H1 (cell line): ENCODE data around the gene RRAD. TPM values are rescaled to one million over a fixed set of nuclear protein-coding genes. Genes with fewer than 3 reads are reported as not detected.

Source experiments
- CTCF ChIA-PET: fragments of 300-600 bp; sonication (Branson Sonifier 250); formaldehyde crosslinking; loops from one replicate; lab custom pipeline; 2021; ENCODE audit not compliant: partially characterized antibody; lab: Charles Lee
- POLR2A ChIA-PET: fragments of 300-600 bp; sonication (Branson Sonifier 250); formaldehyde crosslinking; loops from one replicate; lab custom pipeline; 2021; ENCODE audit warnings: inconsistent platforms; ENCODE audit not compliant: partially characterized antibody; lab: Charles Lee
- DNase-seq, 2 experiments: peaks; one replicate each; pipeline versions ENCODE4 v3.0.0 to v3.0.0-alpha.2; 2010 to 2022; ENCODE audit warnings: low spot score in 2 of 2, low read depth in 1 of 2, mixed read lengths in 1 of 2
- FAIRE-seq: peaks from 2 replicates; lab custom pipeline; 2011; peaks lifted over from hg19 to GRCh38; lab: Jason Lieb, UNC
- H2AFZ ChIP-seq: 2 replicates; pipeline ENCODE4 v1.8.1; 2012; ENCODE audit warnings: low read length, inconsistent platforms
- H2AK5ac ChIP-seq: 2 replicates; pipeline ENCODE4 v1.6.1; 2013; ENCODE audit warnings: low read depth, low read length
- H2BK120ac ChIP-seq: replicated peaks from 2 replicates; pipeline ENCODE3; 2013; ENCODE audit warnings: low read depth, low read length, inconsistent platforms
- H2BK12ac ChIP-seq: 2 replicates; pipeline ENCODE4 v1.6.1; 2013; ENCODE audit warnings: low read depth, low read length
- H2BK15ac ChIP-seq: 2 replicates; pipeline ENCODE4 v1.6.1; 2013; ENCODE audit warnings: low read length
- H2BK20ac ChIP-seq: 2 replicates; pipeline ENCODE4 v1.6.1; 2013; ENCODE audit warnings: low read length
- H2BK5ac ChIP-seq: 2 replicates; pipeline ENCODE4 v1.6.1; 2013; ENCODE audit warnings: low read depth, low read length
- H3K14ac ChIP-seq: 2 replicates; pipeline ENCODE4 v1.6.1; 2013; ENCODE audit warnings: inconsistent platforms; ENCODE audit not compliant: insufficient read length
- H3K18ac ChIP-seq: 2 replicates; pipeline ENCODE4 v1.6.1; 2013; ENCODE audit warnings: low read length; ENCODE audit errors: extremely low read depth
- H3K23ac ChIP-seq: 2 replicates; pipeline ENCODE4 v1.6.1; 2013; ENCODE audit warnings: inconsistent platforms; ENCODE audit not compliant: insufficient read length
- H3K23me2 ChIP-seq: 2 replicates; pipeline ENCODE4 v1.6.1; 2013; ENCODE audit warnings: low read depth, low read length
- H3K27ac ChIP-seq: 2 replicates; pipeline ENCODE4 v1.6.1; 2011; ENCODE audit warnings: low read depth, low read length, inconsistent platforms
- H3K27me3 ChIP-seq, 4 experiments: replicated peaks in 1 of 4; 1 replicate in 1 of 4; 2 replicates in 3 of 4; pipeline versions ENCODE4 v1.6.1 to v1.8.1; 2011 to 2013; ENCODE audit warnings: low read length in 3 of 4, mild to moderate bottlenecking in 3 of 4, inconsistent platforms in 2 of 4, mixed read lengths in 2 of 4, moderate library complexity in 1 of 4; ENCODE audit not compliant: control insufficient read depth in 3 of 4, insufficient read depth in 3 of 4; ENCODE audit errors: extremely low read depth in 1 of 4
- H3K36me3 ChIP-seq, 4 experiments: 2 replicates each; pipeline versions ENCODE4 v1.6.1 to v1.8.1; 2011 to 2013; ENCODE audit warnings: mild to moderate bottlenecking in 4 of 4, low read length in 3 of 4, moderate library complexity in 2 of 4, control low read depth in 1 of 4, inconsistent platforms in 1 of 4; ENCODE audit not compliant: insufficient read depth in 4 of 4, control insufficient read depth in 2 of 4
- H3K4ac ChIP-seq: replicated peaks from 2 replicates; pipeline ENCODE3; 2013; ENCODE audit warnings: low read length, low read depth, mixed read lengths, inconsistent platforms; ENCODE audit not compliant: insufficient read length
- H3K4me1 ChIP-seq, 4 experiments: replicated peaks in 1 of 4; 1 replicate in 1 of 4; 2 replicates in 3 of 4; pipeline versions ENCODE4 v1.6.1 to v1.8.1; 2011 to 2013; ENCODE audit warnings: low read length in 3 of 4, inconsistent platforms in 2 of 4, mixed read lengths in 1 of 4; ENCODE audit not compliant: insufficient read depth in 4 of 4, control insufficient read depth in 3 of 4
- H3K4me2 ChIP-seq, 2 experiments: 2 replicates each; pipeline versions ENCODE4 v1.6.1 to v1.8.1; 2011 to 2013; ENCODE audit warnings: low read depth in 2 of 2, low read length in 2 of 2, control low read depth in 1 of 2, inconsistent platforms in 1 of 2, mild to moderate bottlenecking in 1 of 2; ENCODE audit not compliant: insufficient read depth in 1 of 2
- H3K4me3 ChIP-seq, 4 experiments: fragments of 200-600, 300-600 bp in 1 of 4; sonication (generic), shearing (Covaris generic), sonication (Bioruptor Twin) in 1 of 4; 2 replicates each; pipeline versions ENCODE4 v1.5.1 to v1.8.1; 2011 to 2016; ENCODE audit warnings: low read length in 4 of 4, low read depth in 3 of 4, control low read depth in 2 of 4, inconsistent platforms in 2 of 4, mild to moderate bottlenecking in 2 of 4, mixed read lengths in 1 of 4, moderate library complexity in 1 of 4; ENCODE audit not compliant: insufficient read depth in 2 of 4; ENCODE audit errors: extremely low read depth in 1 of 4
- H3K56ac ChIP-seq: replicated peaks from 2 replicates; pipeline ENCODE3; 2013; ENCODE audit warnings: low read depth, mild to moderate bottlenecking, mixed read lengths, low read length, inconsistent platforms; ENCODE audit not compliant: insufficient read length
- H3K79me1 ChIP-seq: 2 replicates; pipeline ENCODE4 v1.6.1; 2013; ENCODE audit warnings: low read depth, low read length, control low read depth
- H3K79me2 ChIP-seq, 2 experiments: 2 replicates each; pipeline versions ENCODE4 v1.6.1 to v1.8.1; 2012 to 2013; ENCODE audit warnings: low read length in 2 of 2, mild to moderate bottlenecking in 2 of 2, inconsistent platforms in 1 of 2; ENCODE audit not compliant: insufficient read depth in 2 of 2, control insufficient read depth in 1 of 2
- H3K9ac ChIP-seq, 4 experiments: replicated peaks in 1 of 4; 1 replicate in 1 of 4; 2 replicates in 3 of 4; pipeline versions ENCODE4 v1.6.1 to v1.8.1; 2011 to 2013; ENCODE audit warnings: low read depth in 3 of 4, low read length in 3 of 4, control low read depth in 2 of 4, mild to moderate bottlenecking in 2 of 4, moderate library complexity in 2 of 4, inconsistent platforms in 1 of 4; ENCODE audit errors: extremely low read depth in 1 of 4
- H3K9me3 ChIP-seq, 2 experiments: 2 replicates each; pipeline versions ENCODE4 v1.6.1 to v1.8.1; 2012 to 2013; ENCODE audit warnings: mild to moderate bottlenecking in 2 of 2, moderate library complexity in 2 of 2, control low read depth in 1 of 2, inconsistent platforms in 1 of 2, low read depth in 1 of 2, low read length in 1 of 2, mixed read lengths in 1 of 2; ENCODE audit not compliant: insufficient read depth in 2 of 2
- H4K20me1 ChIP-seq, 2 experiments: replicated peaks in 1 of 2; 2 replicates each; pipeline versions ENCODE3 to v1.8.1; 2011 to 2013; ENCODE audit warnings: inconsistent platforms in 2 of 2, low read length in 2 of 2, mild to moderate bottlenecking in 1 of 2; ENCODE audit not compliant: insufficient read depth in 2 of 2, control insufficient read depth in 1 of 2
- H4K5ac ChIP-seq: 2 replicates; pipeline ENCODE4 v1.6.1; 2013; ENCODE audit warnings: low read length, low read depth, mixed read lengths, inconsistent platforms; ENCODE audit not compliant: insufficient read length
- H4K8ac ChIP-seq: 2 replicates; pipeline ENCODE4 v1.8.0; 2013; ENCODE audit warnings: mild to moderate bottlenecking, moderate library complexity, low read length, inconsistent platforms; ENCODE audit not compliant: insufficient read depth; ENCODE audit errors: extremely low read depth
- H4K91ac ChIP-seq: replicated peaks from 2 replicates; pipeline ENCODE3; 2013; ENCODE audit warnings: low read length, mixed read lengths, inconsistent platforms; ENCODE audit not compliant: insufficient read length
- CHD1 ChIP-seq: IDR thresholded peaks from 2 replicates; pipeline ENCODE4 v1.6.1; 2012; ENCODE audit warnings: low read depth, low read length, improper control_type of control experiment
- CTBP2 ChIP-seq: IDR thresholded peaks from 2 replicates; pipeline ENCODE4 v1.7.0; 2011; ENCODE audit warnings: borderline replicate concordance, mild to moderate bottlenecking, moderate library complexity, mixed read lengths, low read length; ENCODE audit not compliant: insufficient read depth, insufficient read length
- KDM5A ChIP-seq: fragments of 200-600 bp; IDR thresholded peaks from 2 replicates; pipeline ENCODE4 v1.7.1; 2012; ENCODE audit warnings: mild to moderate bottlenecking, low read length, inconsistent platforms, mixed read lengths
- NANOG ChIP-seq: IDR thresholded peaks from 2 replicates; pipeline ENCODE4 v1.6.1; 2011; ENCODE audit warnings: low read length, low read depth, mild to moderate bottlenecking, inconsistent platforms; ENCODE audit not compliant: insufficient read depth, poor library complexity, severe bottlenecking
- WGBS, 2 experiments: shearing (Covaris generic) in 1 of 2; methylation state at CpG; one replicate each; pipeline versions ENCODE4 v1.1.6 to v1.1.7; 2013 to 2015; ENCODE audit warnings: low lambda C conversion rate in 2 of 2, mixed read lengths in 2 of 2, inconsistent platforms in 1 of 2, low coverage in 1 of 2, missing lambda C conversion rate in 1 of 2; ENCODE audit not compliant: insufficient replicate concordance in 2 of 2, insufficient coverage in 1 of 2, insufficient read length in 1 of 2; ENCODE audit errors: extremely low coverage in 1 of 2, missing lambda C conversion rate in 1 of 2; 5-methylcytosine and 5-hydroxymethylcytosine counted together
- polyA plus RNA-seq, 7 experiments: library from polyadenylated mRNA; depleted of rRNA in 3 of 7; stranded (reverse) in 5 of 7; unstranded in 2 of 7; fragments of >200 nt in 5 of 7; fragments of 200-250 nt in 2 of 7; gene quantifications; 1 replicate in 5 of 7; 2 replicates in 1 of 7; 4 replicates in 1 of 7; pipeline versions ENCODE4 v1.2.1 to v1.2.3, GENCODE V29; 2011 to 2013; ENCODE audit warnings: missing spikeins in 2 of 7, mixed read lengths in 2 of 7
- total RNA-seq: library from RNA; stranded (reverse); fragmentation: NEBNext Ultra II Directional; extraction: Animal tissue kit (Norgen Biotek cat#: 25700); gene quantifications from 2 replicates; pipeline ENCODE4 v1.2.1, GENCODE V29; 2021

RRAD gene
- total and polyA plus RNA-seq, 2 of the 8 experiments (the other 6 are each of a cell fraction or from before 2014, with no cell fraction given) = 0.17 TPM; not detected in 1

DNA sequence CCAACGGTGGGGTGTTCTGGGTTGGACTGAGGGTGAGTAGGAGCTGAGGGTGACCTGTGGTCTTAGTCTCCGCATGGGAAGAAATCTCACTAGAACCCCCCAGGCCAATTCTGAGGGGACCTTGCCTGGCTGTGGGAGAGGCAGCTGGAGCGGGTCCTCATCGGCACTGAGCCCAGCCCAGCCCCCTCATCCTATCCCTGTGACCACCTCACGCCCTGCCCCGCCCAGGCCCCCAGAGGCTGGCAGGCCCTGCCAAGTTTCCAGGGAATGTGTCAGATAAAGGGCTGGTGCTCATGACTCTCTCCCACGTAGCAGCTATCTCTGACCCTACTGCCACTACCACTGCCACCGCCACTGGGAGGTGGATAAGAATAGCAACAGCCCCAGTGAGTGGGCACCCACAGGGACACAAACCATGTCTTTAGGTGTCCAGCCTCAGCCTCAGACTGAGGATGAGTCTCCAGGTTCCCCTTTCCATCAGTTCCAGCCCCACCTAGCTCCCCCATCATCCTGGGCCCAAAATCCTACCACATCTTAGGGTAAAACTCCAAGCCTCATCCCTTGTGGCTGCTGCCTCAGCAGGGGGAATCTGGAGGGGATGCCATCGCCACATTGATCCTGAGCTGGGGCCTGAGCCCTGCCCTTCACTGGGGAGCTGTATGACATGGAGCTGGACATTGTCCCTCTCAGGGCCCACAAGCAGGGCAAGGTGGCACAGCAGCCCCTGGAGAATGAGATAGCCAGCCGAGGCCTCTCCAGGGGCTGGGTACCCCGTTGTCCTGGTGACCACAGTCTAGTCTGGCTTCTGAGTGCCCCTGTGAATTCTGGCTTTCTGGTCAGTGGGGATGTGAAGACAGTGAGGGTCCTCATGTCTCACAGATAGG, 21.5 kb downstream of the RRAD start:
- no peaks in the 10 kb centered on the region; a peak in 1 of 7 replicates for H3K27me3 ChIP-seq
- no peaks in the 10 kb centered on the region for H3K79me1 ChIP-seq
- H2AK5ac ChIP-seq = no peak overlapping the region
- ChIA-PET CTCF (interaction anchor here (0.9 to 42.0 kb wide), 9 partner anchors 4 to 75 kb away, joined by 3 to 1009 read pairs (median 5); partner anchors contain the start of genes CDH16, CES3, CIAO2B and PDP2), POLR2A (interaction anchor here (1.0 to 1.5 kb wide), 3 partner anchors 16 to 39 kb away, joined by 3 to 5 read pairs (median 3); partner anchors contain the start of gene PDP2)
- FAIRE-seq = no peak
- H3K56ac ChIP-seq = no peak overlapping the region
- H2BK5ac ChIP-seq = no peak overlapping the region
- no peak overlapping the region for H3K27ac ChIP-seq
- no peak overlapping the region for H3K4me2 ChIP-seq
- H3K9me3 ChIP-seq = no peaks in the 10 kb centered on the region
- H4K20me1 ChIP-seq = no peaks in the 10 kb centered on the region
- H4K91ac ChIP-seq = no peak overlapping the region
- H4K8ac ChIP-seq = no peak overlapping the region
- H2BK20ac ChIP-seq = no peak overlapping the region
- H3K9ac ChIP-seq = no peak overlapping the region
- H4K5ac ChIP-seq = no peak overlapping the region
- no peak for TF ChIP-seq CHD1
- no peak for TF ChIP-seq NANOG
- TF ChIP-seq CTBP2 = no peak
- TF ChIP-seq KDM5A = no peak
- H3K14ac ChIP-seq = no peak overlapping the region
- H2BK120ac ChIP-seq = no peak overlapping the region
- no peaks in the 10 kb centered on the region for H3K23me2 ChIP-seq
- no peaks in the 10 kb centered on the region for H3K36me3 ChIP-seq
- peaks cover 0 to 6% (median 3%) of the 10 kb centered on the region in 4 experiments; a peak in 4 of 7 replicates for H3K4me1 ChIP-seq
- 87% methylated on average over 11 of the region's 11 CpGs; no CpG with 5 or more reads in 1 of the 2 experiments for WGBS, 2 experiments
- no peaks in the 10 kb centered on the region for H3K79me2 ChIP-seq
- H2BK15ac ChIP-seq = no peak overlapping the region
- H3K4ac ChIP-seq = no peak overlapping the region
- H2AFZ ChIP-seq = no peak overlapping the region
- DNase-seq = no peak
- no peak overlapping the region for H3K18ac ChIP-seq
- H2BK12ac ChIP-seq = no peak overlapping the region
- no peak overlapping the region for H3K23ac ChIP-seq
- no peak overlapping the region for H3K4me3 ChIP-seq
